HPDE6-E6E7 (cell line): ENCODE results near the gene PDIK1L.

ENCODE experiments used
- DNase-seq: peaks from one replicate; pipeline ENCODE4 v3.0.0; 2011; ENCODE audit warnings: missing footprints; ENCODE audit errors: extremely low spot score

The PDIK1L gene

DNA sequence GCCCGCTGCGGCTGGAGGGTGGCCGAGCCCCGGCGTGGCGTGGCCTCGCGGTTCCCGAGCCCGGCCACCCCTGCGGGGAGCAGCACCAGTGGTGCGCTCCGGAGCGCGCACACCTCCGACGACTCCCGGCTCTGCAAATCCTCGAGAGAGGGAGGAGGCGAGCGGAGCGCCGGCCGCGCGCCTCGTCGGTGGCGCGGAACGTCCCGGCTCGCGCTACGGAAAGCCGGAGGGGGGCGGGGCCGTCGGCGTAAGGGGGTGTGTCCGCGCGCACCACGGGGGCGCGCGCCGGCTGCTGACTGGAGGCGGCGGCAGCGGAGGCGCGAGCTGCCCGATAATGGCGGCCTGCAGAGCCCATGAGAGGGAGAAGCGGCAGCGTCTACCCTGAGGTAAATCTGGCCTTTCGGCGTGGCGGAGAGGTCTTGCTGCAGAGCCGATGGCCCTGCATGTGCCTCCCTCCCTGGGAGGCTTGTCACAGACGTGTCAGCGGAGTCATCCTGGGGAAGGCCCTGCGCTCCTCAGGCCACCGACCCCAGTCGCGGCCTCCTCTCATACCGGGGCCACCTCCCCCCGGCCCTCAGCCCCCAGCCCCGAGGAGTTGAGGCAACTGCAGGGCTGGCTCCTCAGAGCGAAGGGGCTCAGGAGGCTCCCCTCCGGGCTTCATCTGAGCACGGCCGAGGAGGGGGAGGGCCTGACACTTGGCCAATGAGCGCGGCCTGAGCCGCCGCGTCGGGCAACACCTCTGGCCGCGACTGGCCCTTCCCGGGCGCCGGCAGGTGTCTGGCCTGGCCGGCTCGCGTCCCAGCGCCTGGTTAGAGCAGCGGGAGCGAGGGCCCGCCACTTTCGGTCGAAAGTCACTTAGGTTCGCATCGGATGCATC lies at the start of gene PDIK1L:
Gene PDIK1L (plus strand): TSS at position 295 of the 877 bp plus-strand sequence. CDS start 2,485 bp downstream, outside the sequence.
- peak; percentile 87 for DNase-seq

DNA sequence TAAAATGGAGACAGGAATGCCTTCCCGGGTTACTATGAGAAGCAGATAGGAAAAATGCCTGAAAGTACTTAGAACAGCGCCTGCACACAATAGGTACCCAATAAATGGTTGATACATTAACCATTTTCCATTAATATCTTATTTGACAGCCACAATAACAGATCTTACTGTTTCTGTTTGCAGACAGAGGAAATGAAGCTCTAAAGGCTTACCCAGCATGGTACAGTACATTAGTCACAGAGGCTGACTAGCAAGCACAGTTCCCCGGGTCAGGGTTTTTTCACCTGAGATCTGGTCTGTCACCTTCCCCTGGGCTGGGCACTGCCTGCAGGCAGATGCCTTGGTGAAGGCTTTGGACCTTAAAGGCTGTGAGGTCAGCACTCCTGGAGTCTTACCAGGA lies 47.1 kb upstream of the PDIK1L start:
- DNase-seq, result peak; percentile 53

DNA sequence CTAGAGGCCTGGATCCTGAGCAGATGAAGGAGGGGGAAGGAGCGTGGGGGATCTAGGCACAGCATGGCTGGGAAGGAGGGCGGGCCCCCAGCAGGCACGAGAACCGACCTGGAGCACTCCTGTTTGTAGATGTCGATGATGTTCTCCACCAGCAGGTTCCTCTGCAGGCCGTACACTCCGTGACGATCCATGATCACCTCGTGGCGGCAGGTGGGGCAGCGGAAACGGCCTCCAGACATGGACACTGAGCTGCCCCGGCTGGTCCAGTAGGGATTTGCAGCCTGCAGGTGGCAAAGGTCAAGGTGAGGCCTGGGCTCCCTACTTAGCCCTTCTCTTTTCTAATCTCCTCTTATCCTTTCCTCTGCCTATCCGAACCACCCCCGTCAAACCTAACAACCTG lies 45.5 kb upstream of the PDIK1L start:
- no peak for DNase-seq

DNA sequence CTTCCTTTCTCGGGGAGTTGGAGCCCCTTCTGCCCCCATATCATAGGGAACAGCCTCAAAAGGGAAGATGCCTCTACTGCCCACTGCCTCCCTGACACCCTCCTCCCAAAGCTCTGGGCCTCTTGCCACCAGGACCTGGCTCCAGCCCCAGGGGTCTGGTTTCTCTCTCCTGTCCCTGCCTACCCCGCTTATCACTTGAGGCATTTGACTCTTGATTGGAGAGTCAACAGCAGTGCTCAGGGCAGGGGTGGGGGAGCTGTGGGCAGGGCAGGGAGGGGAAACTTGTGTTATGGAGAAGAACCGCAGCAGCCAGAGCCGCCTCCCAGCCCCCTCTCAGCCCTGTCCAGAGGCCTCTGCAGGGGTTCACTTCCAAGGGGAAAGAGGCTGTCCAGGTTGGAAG lies 44.8 kb upstream of the PDIK1L start:
- DNase-seq, result no peak

DNA sequence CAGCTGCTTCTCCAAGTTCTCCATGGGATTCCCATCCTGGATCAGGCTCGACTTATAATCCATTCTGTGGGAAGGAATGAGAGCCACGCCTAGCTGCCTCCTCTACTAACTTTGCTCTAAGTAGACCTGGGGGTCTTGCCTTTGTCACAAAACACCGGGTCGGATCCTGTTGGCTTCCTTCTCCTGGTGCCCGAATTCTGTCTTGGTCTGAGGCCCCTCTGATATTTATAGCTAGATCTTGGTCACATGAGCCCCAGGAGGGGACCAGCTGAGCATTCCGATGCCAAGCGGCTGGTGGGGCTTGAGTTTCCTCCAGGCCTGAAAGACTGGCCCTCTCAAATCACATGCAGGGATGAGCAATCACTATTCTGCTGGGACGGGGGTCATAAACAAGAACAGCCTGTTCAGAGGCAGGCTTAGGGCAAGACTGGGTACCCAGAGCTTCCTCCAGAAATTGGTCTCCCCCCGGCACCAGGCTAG lies 44.2 kb upstream of the PDIK1L start, which contains the start of gene TRIM63:
Gene TRIM63 (minus strand): TSS at position 199 of the 480 bp plus-strand sequence. CDS start 136 bp downstream, at position 63.
- no peak for DNase-seq

DNA sequence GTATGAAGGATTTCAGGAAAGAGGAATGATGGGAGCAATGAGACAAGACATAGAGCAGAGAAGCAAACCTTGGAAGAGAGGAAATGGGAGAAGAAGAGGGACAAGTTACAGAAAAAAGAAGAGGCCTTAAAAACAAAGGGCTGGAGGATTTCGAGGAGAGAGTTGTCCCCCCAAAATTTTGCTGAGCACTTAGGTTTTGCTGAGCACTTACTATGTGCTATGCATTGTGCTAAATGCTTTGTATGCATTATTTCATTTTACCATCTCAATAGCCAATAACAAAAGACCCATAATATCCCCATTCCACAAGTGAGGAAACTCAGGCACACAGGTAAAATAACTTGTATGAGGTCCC lies 41.7 kb upstream of the PDIK1L start:
- DNase-seq, result no peak

DNA sequence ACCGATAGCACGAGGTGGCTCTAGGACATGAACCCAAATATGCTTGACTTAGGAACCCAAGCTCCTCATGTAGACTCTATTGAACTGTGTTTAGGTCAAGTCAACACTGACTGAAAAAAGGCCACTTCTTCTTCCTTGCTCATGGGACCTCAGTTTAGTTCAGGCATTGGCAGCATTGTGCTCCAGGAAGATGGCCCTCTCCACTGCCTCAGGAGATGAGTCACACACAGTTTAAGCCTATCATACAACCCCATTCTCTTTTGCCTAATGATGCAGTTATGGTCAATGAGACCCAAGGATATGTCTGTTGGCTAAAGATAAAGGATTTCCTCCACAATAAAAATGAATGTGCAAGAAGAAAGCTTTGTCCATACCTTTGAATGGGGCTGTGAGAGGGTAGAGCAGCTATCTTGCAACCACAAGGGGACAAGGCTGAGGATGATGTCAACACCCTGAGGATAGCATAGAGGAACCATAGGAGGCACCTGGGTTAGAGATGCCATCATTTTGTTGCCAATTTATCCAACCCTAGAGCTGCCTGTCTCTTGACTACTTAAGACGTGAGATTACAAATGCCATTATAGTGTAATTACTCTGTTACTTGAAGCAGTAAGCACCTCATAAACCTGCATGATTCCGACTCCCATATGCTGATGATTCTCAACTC lies 41.2 kb upstream of the PDIK1L start:
- no peak for DNase-seq

DNA sequence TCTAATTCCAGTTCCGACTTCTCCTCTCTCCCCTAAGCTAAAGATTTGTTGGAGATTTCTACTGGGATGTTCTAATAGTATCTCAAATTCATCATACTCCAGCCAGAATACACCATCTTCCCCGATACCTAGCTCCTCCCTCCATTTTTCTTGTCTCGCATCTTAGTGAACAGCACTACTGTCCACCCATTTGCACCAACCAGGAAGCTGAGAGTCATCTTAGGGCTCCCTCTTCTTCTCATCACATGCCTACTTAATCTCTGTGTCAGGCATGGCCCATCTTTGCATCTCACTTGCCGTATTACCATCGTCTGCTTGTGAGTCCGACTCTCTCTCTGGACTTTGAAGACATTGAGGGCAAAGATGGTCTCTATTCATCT lies 40.7 kb upstream of the PDIK1L start:
- DNase-seq, result no peak

DNA sequence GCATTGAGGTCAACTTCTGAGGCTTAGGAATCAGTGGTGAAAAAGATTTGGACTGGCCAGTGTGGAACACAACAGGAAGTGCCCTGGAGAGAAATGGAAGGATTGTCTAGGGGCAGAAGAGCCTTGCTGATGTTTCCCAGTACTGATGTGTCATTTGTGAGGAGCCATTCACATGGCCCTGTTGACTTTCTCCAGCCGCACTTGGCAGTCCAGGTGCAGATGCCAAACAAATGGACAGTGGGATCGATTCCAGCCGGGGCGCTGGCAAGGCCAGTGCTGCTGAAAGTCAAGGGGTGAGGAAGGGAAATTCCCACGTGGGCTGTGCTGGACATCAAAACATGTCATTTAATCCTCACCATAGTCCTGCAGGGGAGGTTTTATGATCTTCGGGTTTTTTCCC lies 39.3 kb upstream of the PDIK1L start:
- DNase-seq, result no peak

DNA sequence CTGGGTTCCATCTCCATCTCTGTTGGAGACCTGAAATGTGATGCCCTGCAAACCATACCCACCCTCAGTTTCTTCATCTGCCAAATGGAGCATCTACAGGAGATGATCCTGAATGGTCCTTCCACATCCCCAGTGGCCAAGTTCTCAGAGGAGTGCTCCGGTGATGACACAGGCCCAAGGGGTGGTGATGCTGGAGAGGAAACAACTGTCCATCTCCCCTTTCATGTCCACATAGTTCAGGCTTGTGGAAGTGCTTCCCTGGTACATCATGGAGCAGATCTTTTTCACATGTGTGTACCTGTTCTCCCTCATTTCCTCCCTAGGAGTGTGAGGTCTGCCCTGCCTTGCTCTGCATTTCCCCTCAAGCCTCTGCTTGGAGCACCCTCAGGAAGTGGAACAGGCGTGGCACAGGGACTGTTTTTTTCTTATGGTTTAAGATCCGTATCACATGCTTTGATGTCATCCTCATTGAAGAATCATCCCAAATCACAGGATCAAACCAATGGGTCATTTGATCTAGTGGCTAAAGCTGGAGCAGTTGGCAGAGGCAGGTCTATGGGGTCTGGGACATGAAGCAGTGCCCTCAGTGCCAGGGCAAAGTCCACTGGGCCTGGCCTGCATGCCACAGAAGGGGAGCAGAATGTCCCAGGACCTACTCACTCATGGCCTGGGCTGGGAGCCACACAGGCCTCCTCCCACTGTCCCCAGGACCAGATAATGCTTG lies 36.0 kb upstream of the PDIK1L start:
- no peak for DNase-seq

DNA sequence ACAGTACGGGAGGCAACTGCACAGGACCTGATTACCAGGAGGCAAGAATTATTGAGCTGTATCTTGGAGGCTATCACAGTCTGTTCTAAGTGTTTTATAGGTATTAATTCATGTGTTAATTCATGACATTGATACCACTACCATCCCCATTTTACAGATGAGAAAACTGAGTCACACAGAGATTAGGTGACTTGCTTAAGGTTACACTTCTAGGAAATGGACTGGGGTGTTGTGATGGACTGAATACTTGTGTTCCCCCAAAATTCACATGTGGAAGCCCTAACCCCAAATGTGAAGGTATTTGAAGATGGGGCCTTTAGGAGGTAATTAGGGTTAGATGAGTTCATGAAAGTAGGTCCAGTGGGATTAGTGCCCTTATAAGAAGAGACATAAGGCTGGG lies 34.1 kb upstream of the PDIK1L start:
- no peak for DNase-seq

DNA sequence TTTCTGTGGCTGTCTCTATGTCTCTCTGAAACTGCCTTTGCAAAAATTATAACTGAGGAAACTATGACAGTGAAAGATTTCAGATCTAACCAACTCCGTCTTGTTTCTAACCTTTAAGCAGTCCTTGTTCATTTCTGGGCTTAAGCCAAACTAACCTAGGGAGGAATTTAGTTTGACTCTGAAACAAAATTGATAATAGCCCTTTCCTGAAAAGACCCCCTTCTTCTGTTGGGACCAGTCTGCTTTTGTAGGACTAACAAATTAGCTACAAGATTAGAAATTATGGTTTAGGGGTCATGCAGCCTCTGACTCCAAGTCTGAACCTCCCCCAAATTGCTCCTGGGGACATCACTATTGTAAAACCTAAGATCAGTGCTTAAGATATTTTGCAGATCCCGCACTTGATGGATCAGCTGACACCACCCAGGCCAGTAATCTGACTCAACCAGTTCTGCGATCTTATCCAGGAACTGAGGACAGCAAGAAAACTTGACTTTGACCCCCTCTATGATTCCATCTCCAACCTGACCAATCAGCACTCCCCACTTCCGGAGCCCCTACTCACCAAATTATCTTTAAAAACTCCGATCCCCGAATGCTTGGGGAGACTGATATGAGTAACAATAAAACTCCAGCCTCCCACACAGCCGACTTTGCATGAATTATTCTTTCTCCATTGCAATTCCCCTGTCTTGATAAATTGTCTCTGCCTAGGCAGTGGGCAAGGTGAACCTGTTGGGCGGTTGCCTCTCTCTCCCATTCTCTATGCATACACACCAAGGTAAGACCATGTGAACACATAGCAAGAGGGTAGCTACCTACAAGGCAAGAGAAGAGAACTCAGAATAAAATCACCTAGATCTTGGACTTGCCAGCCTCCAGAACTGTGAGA lies 33.1 kb upstream of the PDIK1L start:
- no peak for DNase-seq

DNA sequence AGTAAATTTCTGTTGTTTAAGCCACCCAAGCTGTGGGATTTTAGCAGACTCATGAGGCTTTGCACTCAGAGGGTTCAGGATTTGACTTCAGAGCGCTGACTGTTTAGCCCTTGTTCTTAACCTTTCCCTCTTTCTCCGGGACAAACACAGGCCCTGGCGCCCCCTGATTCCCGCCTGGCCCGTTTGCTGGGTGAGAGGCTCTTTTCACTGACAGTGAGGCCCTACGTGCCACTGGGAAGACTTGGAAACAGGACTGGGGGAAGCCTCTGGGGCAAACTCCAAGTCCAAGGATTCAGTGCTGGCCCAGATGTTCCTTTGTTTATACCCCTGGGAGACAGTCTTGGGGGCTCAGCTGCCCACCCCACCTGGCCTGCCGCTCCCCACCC lies 32.5 kb upstream of the PDIK1L start:
- DNase-seq, result no peak

DNA sequence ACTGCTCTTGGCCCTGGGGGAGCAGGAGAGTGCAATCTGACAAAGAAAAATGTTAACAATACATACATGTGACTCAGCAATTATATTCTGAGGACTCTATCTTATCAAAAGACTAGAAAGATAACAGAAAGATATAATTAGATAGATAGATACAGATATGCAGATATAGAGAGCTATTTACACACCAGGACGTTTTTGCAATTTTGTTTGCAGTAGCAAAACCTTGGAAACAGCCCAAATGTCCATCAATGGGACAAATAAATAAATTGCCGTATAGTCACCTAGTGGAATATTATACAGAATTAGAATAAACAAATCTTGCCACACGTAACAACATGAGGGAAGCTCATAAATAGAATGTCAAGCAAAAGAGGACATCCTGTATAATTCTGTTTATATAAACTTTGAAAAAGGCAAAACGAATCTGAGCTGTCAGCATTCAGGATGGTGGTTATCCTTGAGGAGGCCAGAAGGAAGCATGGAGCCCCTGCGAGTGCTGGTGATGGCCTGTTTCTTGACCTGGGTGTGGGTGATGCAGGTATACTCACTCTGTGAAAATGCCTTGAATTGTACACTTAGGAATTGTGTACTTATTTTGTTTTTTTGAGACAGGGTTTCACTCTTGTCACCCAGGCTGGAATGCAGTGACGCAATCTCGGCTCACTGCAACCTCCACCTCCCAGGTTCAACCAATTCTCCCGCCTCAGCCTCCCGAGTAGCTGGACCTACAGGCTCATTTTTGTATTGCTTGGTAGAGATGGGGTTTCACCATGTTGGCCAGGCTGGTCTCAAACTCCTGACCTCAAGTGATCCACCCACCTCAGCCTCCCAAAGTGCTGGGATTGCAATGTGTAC lies 31.4 kb upstream of the PDIK1L start:
- DNase-seq, result no peak

DNA sequence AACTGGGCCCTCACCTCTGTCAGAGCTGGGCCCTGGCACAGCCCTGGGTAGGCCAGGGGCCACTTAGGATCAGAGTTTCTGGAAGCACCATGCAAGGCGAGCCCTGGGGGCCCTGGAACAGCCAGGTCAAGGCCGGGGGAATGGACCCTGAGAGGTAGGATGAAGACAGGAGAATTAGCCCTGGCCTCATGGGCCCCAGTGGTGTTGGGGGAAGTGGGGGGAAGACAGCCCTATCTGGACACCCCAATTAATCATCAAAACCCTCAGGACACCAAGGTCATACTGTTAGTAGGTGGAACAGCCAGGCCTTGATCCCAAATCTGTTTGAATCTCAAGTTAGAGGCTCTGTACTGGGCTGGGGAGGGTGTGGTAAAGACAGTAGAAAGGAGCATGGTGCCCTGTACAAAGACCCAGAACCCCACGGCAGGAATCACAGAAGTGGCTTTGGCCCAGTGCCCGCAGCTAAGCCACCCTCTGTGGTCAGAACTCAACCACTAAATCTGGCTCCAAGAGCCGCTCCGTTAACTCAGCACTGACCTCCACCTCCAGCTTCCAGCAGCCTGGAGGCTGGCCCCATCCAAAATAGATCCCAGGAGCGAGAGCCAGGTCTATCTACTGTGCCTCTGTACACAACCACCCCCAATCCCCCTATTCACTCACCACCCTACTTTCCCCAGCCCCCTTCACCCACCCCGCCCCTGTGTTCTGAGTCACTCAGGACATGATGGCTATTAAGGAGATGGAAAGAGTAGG lies 30.2 kb upstream of the PDIK1L start:
- no peak for DNase-seq

DNA sequence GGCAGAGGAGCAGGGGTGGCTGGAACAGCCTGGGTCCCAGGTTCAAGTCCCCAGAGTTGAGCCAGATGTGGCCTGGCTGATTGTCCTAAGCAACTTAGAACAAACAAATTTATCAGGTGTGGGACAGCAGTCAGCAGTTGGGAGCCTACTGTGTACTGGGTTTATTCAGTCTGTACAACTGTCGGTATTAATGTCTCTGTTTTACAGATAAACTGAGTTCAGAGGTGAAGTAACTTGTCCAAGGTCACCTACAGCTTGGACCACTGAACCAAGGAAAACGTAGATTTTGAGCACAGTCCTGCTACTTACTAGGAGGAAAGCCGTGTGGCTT lies 29.6 kb upstream of the PDIK1L start:
- no peak for DNase-seq

DNA sequence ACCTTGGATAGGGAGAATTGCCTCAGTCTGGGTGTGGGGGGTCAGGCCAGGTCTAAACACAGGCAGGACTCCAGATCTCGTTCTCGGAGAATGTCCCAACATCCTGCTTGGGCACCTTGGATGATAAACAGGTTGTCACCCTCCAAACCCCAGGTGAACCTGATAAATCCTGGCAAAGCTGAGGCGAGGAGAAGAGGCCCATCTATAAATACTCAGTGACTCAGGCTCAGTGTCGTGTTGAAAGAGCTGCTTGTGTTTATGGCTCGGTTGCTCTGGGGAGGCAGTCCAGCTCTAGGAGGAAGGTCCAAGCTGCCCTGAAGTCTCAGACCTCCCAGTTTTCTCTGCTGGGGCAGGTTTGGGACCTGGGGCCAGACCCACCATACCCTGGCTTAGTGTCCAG lies 28.4 kb upstream of the PDIK1L start:
- DNase-seq, result no peak

DNA sequence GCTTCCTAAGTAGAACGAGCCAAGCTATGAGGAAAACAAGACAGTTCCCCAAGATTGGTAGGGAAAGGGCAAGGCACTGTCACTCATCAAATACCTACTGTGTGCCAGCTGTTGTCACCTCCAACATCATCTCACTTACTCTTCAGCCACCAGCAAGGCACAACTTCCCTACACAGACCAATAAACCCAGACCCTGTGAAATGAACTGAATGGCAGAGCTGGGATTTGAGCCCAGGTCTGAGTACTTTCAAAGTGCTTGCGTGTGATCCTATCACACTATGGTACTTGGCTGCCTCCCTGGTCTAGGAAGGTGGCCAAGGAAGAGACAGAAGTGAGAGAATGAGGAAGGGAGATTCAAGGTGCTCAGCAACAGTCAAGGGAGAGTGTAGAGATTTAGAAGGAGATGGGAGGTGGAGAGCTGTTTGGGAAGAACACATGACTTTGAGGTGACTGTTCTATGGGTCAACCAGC lies 27.5 kb upstream of the PDIK1L start:
- DNase-seq, result no peak

DNA sequence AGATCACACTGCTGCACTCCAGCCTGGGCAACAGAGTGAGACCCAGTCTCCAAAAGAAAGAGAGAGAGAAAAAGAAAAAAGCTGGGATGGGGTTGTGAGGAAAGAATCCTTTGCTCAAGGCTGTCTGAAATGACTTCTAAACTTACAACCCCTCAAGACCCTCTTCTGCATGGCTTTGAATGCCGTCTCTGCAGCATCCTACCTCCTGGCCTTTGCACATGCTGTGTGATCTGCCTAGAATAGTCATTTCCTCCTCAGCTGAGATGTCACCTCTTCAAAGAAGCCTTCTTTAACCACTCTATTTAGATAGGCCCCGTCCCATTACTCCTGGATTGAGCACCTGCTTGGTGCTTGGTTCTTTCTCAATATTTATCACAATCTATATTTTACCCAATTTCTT lies 26.8 kb upstream of the PDIK1L start:
- DNase-seq, result no peak

DNA sequence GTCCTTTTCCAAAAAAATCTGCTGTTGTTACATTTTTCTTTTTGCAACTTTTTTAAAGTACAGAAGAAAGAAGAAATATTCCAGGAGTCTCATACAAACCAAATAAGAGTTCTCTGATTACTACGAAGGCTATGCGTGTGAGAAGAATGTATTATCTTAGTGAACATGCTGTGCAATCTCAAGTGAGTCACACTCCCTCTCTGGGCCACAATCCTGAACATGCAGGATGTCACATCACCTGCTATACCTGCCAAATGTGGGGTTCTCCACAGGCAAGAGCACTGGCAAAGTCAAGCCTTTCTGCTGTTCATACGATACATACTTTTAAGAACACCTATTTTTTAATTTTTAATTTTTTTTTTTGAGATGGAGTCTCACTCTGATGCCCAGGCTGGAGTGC lies 22.5 kb upstream of the PDIK1L start:
- no peak for DNase-seq
